B cell (primary cell): ENCODE data around the gene C19orf44.

Source experiments
- CTCF ChIP-seq: fragments of 200-600 bp; IDR thresholded peaks from one replicate; pipeline ENCODE4 v1.8.0; 2022; ENCODE audit warnings: antibody characterized with exemption, mild to moderate bottlenecking
- EZH2 ChIP-seq: IDR thresholded peaks from 2 replicates; pipeline ENCODE4 v1.6.1; 2012; ENCODE audit warnings: borderline replicate concordance, low read depth, mild to moderate bottlenecking, moderate library complexity, low read length; ENCODE audit not compliant: insufficient read depth, poor library complexity, severe bottlenecking

- TF ChIP-seq CTCF (no peak), EZH2 (no peak)
Measured at GRCh38 chr19:16535381-16535780, 39.2 kb downstream of the C19orf44 start.
